GM12874 (cell line): Measurements from ENCODE around the gene TTLL1.
A peak's percentile ranks its signal among the peaks of the same experiment; 100 is the strongest.

ENCODE experiments used
- CTCF ChIP-seq: IDR thresholded peaks from 2 replicates; pipeline ENCODE4 v1.5.1; 2011; ENCODE audit warnings: low read depth, mild to moderate bottlenecking, control low read depth, low read length, moderate library complexity; ENCODE audit not compliant: insufficient read depth

Gene TTLL1

GRCh38 chr22:43118024-43118849 is 29.0 kb upstream of the TTLL1 start:
- TF ChIP-seq CTCF: no peak

- TF ChIP-seq CTCF: no peak
Measured at GRCh38 chr22:43116932-43117331, 27.7 kb upstream of the TTLL1 start.

GRCh38 chr22:43114958-43115357 is 25.8 kb upstream of the TTLL1 start:
- TF ChIP-seq CTCF: no peak

- TF ChIP-seq CTCF: no peak
Measured at GRCh38 chr22:43113526-43114251, 24.5 kb upstream of the TTLL1 start.

GRCh38 chr22:43110927-43111623 is 21.9 kb upstream of the TTLL1 start:
- TF ChIP-seq CTCF: no peak

GRCh38 chr22:43110444-43110926 is 21.3 kb upstream of the TTLL1 start, which contains the start of gene BIK:
Gene BIK, plus strand, starts transcription at chr22:43110750. Its CDS starts 13,273 bp downstream, at chr22:43124023.
- peak; percentile 60 for TF ChIP-seq CTCF

- TF ChIP-seq CTCF: no peak
Measured at GRCh38 chr22:43109921-43110443, 20.8 kb upstream of the TTLL1 start.
